ENCODE results near the gene CSF2RB.

Gene CSF2RB

DNA sequence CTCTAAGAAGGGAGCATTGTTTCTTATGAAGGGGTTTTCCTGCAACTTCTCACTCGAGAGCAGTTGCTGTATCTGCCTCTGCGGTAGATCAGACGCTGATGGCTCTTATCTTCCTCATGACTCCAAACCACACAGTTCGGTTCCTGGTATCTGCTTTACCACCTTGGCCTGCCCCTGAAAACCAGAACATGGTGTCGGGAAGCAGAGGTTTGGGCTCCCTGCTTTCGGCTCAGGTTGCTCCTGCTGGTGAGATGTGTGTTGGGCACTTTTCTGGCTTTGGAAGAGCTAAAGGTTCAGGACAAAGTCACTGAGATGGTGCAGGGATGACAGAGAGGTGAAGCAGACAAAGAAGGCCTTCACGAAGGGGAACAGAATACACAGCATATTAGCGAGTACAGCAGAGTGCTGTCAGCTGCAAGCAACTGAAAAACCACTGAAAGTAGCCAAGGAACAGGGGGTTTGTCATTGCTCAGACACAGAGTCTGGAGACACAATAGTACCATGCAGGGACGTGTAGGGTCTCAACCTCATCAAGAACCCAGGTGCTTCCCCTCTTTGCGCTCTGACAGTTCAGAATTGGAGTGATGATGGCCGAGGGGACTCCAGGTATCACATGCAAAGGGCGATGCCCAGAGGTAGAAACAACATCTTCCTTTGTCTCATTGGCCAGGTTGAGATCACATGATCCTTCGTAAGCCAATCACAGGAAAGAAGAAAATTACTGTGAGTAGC lies 11.9 kb upstream of the CSF2RB start:
- no peak for TF ChIP-seq EP300 (IDR thresholded peaks at IDR 0.05; ENCODE audit: borderline replicate concordance)
- TF ChIP-seq FOXM1 (IDR thresholded peaks at IDR 0.05; ENCODE audit: borderline replicate concordance, low read depth), result no peak
- TF ChIP-seq, protein P1, sequence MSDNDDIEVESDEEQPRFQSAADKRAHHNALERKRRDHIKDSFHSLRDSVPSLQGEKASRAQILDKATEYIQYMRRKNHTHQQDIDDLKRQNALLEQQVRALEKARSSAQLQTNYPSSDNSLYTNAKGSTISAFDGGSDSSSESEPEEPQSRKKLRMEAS (IDR thresholded peaks at IDR 0.05), result no peak
- no peak for TF ChIP-seq CREB1 (IDR thresholded peaks at IDR 0.05; ENCODE audit: low read depth)
- TF ChIP-seq NFIC (IDR thresholded peaks at IDR 0.05), result no peak
- TF ChIP-seq TAF1 (IDR thresholded peaks at IDR 0.05; ENCODE audit: low read depth), result no peak
- TF ChIP-seq CEBPB (IDR thresholded peaks at IDR 0.05), result no peak
- no peak for TF ChIP-seq EGR1 (IDR thresholded peaks at IDR 0.05)
- TF ChIP-seq TEAD4 (IDR thresholded peaks at IDR 0.05), result no peak
- no peak for TF ChIP-seq RAD21 (IDR thresholded peaks at IDR 0.05; ENCODE audit: low read depth)
- no peak for TF ChIP-seq YY1 (IDR thresholded peaks at IDR 0.05; ENCODE audit: low read depth)
- TF ChIP-seq, protein P2, sequence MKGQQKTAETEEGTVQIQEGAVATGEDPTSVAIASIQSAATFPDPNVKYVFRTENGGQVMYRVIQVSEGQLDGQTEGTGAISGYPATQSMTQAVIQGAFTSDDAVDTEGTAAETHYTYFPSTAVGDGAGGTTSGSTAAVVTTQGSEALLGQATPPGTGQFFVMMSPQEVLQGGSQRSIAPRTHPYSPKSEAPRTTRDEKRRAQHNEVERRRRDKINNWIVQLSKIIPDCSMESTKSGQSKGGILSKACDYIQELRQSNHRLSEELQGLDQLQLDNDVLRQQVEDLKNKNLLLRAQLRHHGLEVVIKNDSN (IDR thresholded peaks at IDR 0.05), result no peak
- no peak for TF ChIP-seq TCF12 (IDR thresholded peaks at IDR 0.05; ENCODE audit: low read depth)
- no peak for TF ChIP-seq ZBTB7A (IDR thresholded peaks at IDR 0.05; ENCODE audit: low read depth)
- TF ChIP-seq, protein P3, sequence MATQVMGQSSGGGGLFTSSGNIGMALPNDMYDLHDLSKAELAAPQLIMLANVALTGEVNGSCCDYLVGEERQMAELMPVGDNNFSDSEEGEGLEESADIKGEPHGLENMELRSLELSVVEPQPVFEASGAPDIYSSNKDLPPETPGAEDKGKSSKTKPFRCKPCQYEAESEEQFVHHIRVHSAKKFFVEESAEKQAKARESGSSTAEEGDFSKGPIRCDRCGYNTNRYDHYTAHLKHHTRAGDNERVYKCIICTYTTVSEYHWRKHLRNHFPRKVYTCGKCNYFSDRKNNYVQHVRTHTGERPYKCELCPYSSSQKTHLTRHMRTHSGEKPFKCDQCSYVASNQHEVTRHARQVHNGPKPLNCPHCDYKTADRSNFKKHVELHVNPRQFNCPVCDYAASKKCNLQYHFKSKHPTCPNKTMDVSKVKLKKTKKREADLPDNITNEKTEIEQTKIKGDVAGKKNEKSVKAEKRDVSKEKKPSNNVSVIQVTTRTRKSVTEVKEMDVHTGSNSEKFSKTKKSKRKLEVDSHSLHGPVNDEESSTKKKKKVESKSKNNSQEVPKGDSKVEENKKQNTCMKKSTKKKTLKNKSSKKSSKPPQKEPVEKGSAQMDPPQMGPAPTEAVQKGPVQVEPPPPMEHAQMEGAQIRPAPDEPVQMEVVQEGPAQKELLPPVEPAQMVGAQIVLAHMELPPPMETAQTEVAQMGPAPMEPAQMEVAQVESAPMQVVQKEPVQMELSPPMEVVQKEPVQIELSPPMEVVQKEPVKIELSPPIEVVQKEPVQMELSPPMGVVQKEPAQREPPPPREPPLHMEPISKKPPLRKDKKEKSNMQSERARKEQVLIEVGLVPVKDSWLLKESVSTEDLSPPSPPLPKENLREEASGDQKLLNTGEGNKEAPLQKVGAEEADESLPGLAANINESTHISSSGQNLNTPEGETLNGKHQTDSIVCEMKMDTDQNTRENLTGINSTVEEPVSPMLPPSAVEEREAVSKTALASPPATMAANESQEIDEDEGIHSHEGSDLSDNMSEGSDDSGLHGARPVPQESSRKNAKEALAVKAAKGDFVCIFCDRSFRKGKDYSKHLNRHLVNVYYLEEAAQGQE (IDR thresholded peaks at IDR 0.05; ENCODE audit: low read depth), result no peak

DNA sequence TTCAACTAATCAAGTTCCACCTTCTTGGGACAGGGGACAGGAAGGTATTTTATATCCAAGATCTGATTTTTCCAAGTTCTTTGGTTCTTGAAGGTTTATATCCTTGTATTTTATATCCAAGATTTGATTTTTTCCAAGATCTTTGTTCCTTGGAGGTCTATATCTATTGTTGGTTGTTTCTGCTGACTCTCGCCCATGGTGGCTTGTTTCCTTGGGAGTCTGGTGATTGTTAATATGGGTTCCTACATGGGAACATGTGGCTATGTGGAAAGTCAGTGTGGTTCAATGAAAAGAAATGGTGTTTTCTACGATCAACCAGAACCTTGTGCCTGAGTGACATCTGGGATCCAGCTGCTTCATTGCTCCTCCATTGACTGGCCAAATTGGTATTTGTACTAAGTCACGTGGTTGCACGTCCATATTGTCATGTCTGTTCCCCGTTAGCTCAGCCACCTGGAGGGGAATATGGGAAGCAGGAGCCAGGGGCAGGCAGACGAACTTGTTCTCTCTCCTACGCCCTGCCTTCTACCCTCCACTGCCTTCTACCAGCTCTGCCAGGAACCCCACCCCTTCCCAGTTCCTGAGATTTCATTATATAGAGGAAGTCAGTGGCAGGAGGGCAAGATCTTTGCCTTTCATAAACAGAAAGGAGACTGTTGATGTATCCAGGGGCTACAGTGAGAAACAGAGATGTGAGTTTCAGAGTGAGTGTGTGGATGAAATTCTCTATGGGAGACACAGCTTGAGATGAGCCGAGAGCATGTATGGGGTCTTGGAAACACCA lies 11.1 kb upstream of the CSF2RB start:
- TF ChIP-seq, protein P3 (IDR thresholded peaks at IDR 0.05; ENCODE audit: low read depth), result no peak
- TF ChIP-seq CREB1 (IDR thresholded peaks at IDR 0.05; ENCODE audit: low read depth), result no peak
- TF ChIP-seq ZBTB7A (IDR thresholded peaks at IDR 0.05; ENCODE audit: low read depth), result no peak
- TF ChIP-seq RAD21 (IDR thresholded peaks at IDR 0.05; ENCODE audit: low read depth), result no peak
- TF ChIP-seq, protein P1 (IDR thresholded peaks at IDR 0.05), result no peak
- no peak for TF ChIP-seq TEAD4 (IDR thresholded peaks at IDR 0.05)
- TF ChIP-seq EP300 (IDR thresholded peaks at IDR 0.05; ENCODE audit: borderline replicate concordance), result no peak
- TF ChIP-seq, protein P2 (IDR thresholded peaks at IDR 0.05), result no peak

DNA sequence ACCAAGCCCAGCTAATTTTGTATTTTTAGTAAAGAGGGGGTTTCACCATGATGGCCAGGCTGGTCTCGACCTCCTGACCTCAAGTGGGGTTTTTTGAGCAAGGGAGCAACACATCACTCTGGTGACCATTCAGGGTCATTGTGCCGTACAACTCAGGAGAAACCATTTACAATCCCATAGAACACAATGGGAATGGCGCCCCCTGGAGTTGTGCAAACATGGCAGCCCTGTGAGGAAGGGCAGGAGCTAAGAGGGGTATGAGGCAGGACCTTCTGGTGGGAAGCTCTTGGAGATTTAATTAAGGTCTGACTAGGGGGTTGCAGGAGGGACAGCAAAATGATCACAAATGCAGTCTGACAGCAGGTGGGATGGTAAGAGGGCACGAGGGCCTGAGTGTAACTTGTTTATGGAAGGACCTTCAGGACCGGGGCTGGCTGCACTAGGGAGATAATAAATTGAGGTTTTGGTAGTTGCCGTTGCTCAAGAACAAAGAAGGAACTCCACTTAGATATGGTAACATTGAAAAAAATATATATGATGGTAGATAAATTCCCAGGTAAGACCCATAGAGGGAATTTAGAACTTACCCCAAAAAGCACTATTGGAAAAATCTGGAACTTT lies 9.1 kb upstream of the CSF2RB start:
- TF ChIP-seq, protein P2 (IDR thresholded peaks at IDR 0.05), result no peak
- no peak for TF ChIP-seq TCF12 (IDR thresholded peaks at IDR 0.05; ENCODE audit: low read depth)
- TF ChIP-seq NFIC (IDR thresholded peaks at IDR 0.05), result no peak
- no peak for TF ChIP-seq CREB1 (IDR thresholded peaks at IDR 0.05; ENCODE audit: low read depth)
- TF ChIP-seq, protein P3 (IDR thresholded peaks at IDR 0.05; ENCODE audit: low read depth), result no peak
- no peak for TF ChIP-seq TEAD4 (IDR thresholded peaks at IDR 0.05)
- no peak for TF ChIP-seq EP300 (IDR thresholded peaks at IDR 0.05; ENCODE audit: borderline replicate concordance)
